ENCODE measurements around the gene ZBTB11. TPM values are rescaled to one million over a fixed set of nuclear protein-coding genes. Genes with fewer than 3 reads are reported as not detected.

ZBTB11 gene
- total and polyA plus RNA-seq, 2 experiments from 2014 or later = 7.7 to 22.4 TPM

GRCh38 chr3:101660714-101661113 lies 16.2 kb downstream of the ZBTB11 start:
- Histone ChIP-seq H3K9me2 (ENCODE audit: insufficient read depth) (no peaks in the 10 kb centered on the region), H3K27me3 (ENCODE audit: insufficient read depth) (no peaks in the 10 kb centered on the region), H3F3A (replicated peaks; ENCODE audit: low read depth) (no peaks in the 10 kb centered on the region; the same call in 1 of the 2 replicates), H3K79me2 (replicated peaks; ENCODE audit: insufficient read depth) (no peaks in the 10 kb centered on the region), H3K27ac (ENCODE audit: low read depth) (no peak overlapping the region; the same call in 1 of the 2 replicates), H4K20me1 (replicated peaks; ENCODE audit: insufficient read depth) (0 out of 2 replicates have a peak, but pooled peaks cover 6% of the 10 kb centered on the region), H3K4me3 (no peak overlapping the region), H3K36me3 (ENCODE audit: insufficient read depth) (peaks cover 54% of the 10 kb centered on the region), H3K4me2 (no peak overlapping the region), H3K4me1 (ENCODE audit: insufficient read depth) (no peaks in the 10 kb centered on the region), H2AFZ (no peak overlapping the region)
- no peak for DNase-seq (ENCODE audit: low spot score)
- Mint-ChIP-seq H3K9me3 (no peaks in the 10 kb centered on the region), H3K27me3 (ENCODE audit: insufficient read depth, low read depth, poor library complexity) (no peaks in the 10 kb centered on the region), H3K27ac (0 out of 2 replicates have a peak overlapping the region, but pooled peaks have one; percentile 11), H3K36me3 (ENCODE audit: low read depth) (peaks cover 82% of the 10 kb centered on the region), H3K4me3 (no peak overlapping the region), H3K4me1 (no peaks in the 10 kb centered on the region)
- ATAC-seq = no peak
- TF ChIP-seq ETS1 (IDR thresholded peaks at IDR 0.05) (no peak), ZNF462 (CRISPR knock-in tag; IDR thresholded peaks at IDR 0.05) (no peak), EZH2phosphoT487 (IDR thresholded peaks at IDR 0.05; ENCODE audit: unreplicated experiment) (no peak), REST (IDR thresholded peaks at IDR 0.05; ENCODE audit: unreplicated experiment) (no peak), EZH2 (IDR thresholded peaks at IDR 0.05; ENCODE audit: low read depth, unreplicated experiment) (no peak), CREB1 (CRISPR knock-in tag; IDR thresholded peaks at IDR 0.05; ENCODE audit: low read depth) (no peak), NANOG (IDR thresholded peaks at IDR 0.05; ENCODE audit: borderline replicate concordance) (no peak), JUNB (IDR thresholded peaks at IDR 0.05; ENCODE audit: unreplicated experiment) (no peak), POLR2AphosphoS5 (IDR thresholded peaks at IDR 0.05; ENCODE audit: low read depth) (no peak), ZNF331 (CRISPR knock-in tag; IDR thresholded peaks at IDR 0.05; ENCODE audit: low read depth) (no peak), ZNF114 (CRISPR knock-in tag; IDR thresholded peaks at IDR 0.05) (no peak), STAT1 (IDR thresholded peaks at IDR 0.05; ENCODE audit: unreplicated experiment) (no peak)
- TF ChIP-seq, protein P1, sequence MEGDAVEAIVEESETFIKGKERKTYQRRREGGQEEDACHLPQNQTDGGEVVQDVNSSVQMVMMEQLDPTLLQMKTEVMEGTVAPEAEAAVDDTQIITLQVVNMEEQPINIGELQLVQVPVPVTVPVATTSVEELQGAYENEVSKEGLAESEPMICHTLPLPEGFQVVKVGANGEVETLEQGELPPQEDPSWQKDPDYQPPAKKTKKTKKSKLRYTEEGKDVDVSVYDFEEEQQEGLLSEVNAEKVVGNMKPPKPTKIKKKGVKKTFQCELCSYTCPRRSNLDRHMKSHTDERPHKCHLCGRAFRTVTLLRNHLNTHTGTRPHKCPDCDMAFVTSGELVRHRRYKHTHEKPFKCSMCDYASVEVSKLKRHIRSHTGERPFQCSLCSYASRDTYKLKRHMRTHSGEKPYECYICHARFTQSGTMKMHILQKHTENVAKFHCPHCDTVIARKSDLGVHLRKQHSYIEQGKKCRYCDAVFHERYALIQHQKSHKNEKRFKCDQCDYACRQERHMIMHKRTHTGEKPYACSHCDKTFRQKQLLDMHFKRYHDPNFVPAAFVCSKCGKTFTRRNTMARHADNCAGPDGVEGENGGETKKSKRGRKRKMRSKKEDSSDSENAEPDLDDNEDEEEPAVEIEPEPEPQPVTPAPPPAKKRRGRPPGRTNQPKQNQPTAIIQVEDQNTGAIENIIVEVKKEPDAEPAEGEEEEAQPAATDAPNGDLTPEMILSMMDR (conservative IDR thresholded peaks at IDR 0.05; ENCODE audit: low read depth in 2 of 2) = no peak

Measured in GM23338 (cell line).